ENCODE data around the gene NKPD1.

Gene NKPD1

DNA sequence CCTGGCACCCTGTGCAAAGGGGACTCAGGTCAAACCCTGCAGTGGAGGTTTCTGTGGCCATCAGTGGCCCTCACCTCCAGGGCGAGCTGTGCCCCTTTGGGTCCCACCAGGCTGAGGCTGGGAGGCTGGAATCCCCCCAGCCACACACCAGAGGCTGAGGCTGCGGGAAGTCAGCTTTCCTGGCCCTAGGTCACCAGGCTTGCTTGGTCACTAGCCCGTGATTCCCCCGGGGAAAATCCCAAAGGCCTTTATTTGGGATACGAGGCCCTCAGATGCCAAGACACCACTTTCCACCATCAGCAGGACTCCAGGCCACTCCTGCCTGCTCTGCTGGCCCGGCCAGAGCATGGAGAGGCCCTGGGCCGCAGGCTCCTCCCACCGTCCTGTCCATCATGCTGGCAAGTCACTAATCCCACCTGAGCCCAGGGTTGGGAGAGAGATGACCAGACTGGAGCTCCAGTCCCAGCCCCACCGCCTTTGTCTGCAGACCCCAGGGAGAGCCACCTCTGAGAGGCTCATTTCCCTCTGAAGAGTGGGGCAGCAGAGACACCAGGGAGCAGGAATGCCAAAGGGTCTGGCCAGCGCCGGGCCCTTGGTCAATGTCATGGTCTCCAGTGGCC lies 4.7 kb downstream of the NKPD1 start:
- no peak for TF ChIP-seq REST (IDR thresholded peaks at IDR 0.05; ENCODE audit: low read depth)
- TF ChIP-seq TEAD4 (IDR thresholded peaks at IDR 0.05), result no peak
- TF ChIP-seq TCF12 (IDR thresholded peaks at IDR 0.05; ENCODE audit: low read depth), result no peak
- no peak for TF ChIP-seq FOXM1 (IDR thresholded peaks at IDR 0.05; ENCODE audit: borderline replicate concordance, low read depth)
- no peak for TF ChIP-seq TAF1 (IDR thresholded peaks at IDR 0.05; ENCODE audit: low read depth)

- no peak for TF ChIP-seq CREB1 (IDR thresholded peaks at IDR 0.05; ENCODE audit: low read depth)
- TF ChIP-seq TAF1 (IDR thresholded peaks at IDR 0.05; ENCODE audit: low read depth), result no peak
- no peak for TF ChIP-seq CEBPB (IDR thresholded peaks at IDR 0.05)
- no peak for TF ChIP-seq REST (IDR thresholded peaks at IDR 0.05; ENCODE audit: low read depth)
- TF ChIP-seq, protein P1, sequence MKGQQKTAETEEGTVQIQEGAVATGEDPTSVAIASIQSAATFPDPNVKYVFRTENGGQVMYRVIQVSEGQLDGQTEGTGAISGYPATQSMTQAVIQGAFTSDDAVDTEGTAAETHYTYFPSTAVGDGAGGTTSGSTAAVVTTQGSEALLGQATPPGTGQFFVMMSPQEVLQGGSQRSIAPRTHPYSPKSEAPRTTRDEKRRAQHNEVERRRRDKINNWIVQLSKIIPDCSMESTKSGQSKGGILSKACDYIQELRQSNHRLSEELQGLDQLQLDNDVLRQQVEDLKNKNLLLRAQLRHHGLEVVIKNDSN (IDR thresholded peaks at IDR 0.05), result no peak
- no peak for TF ChIP-seq YY1 (IDR thresholded peaks at IDR 0.05; ENCODE audit: low read depth)
- TF ChIP-seq TEAD4 (IDR thresholded peaks at IDR 0.05), result no peak
- no peak for TF ChIP-seq RAD21 (IDR thresholded peaks at IDR 0.05; ENCODE audit: low read depth)
- no peak for TF ChIP-seq MAX (IDR thresholded peaks at IDR 0.05)
- TF ChIP-seq FOXM1 (IDR thresholded peaks at IDR 0.05; ENCODE audit: borderline replicate concordance, low read depth), result no peak
- no peak for TF ChIP-seq TCF12 (IDR thresholded peaks at IDR 0.05; ENCODE audit: low read depth)
- TF ChIP-seq EP300 (IDR thresholded peaks at IDR 0.05; ENCODE audit: borderline replicate concordance), result no peak
- TF ChIP-seq ZBTB7A (IDR thresholded peaks at IDR 0.05; ENCODE audit: low read depth), result no peak
- no peak for TF ChIP-seq NFIC (IDR thresholded peaks at IDR 0.05)
- no peak for TF ChIP-seq EGR1 (IDR thresholded peaks at IDR 0.05)
Measured at GRCh38 chr19:45154064-45154827, 6.5 kb downstream of the NKPD1 start.

- TF ChIP-seq REST (IDR thresholded peaks at IDR 0.05; ENCODE audit: low read depth) (no peak), ZBTB7A (IDR thresholded peaks at IDR 0.05; ENCODE audit: low read depth) (no peak), RAD21 (IDR thresholded peaks at IDR 0.05; ENCODE audit: low read depth) (no peak), EP300 (IDR thresholded peaks at IDR 0.05; ENCODE audit: borderline replicate concordance) (no peak), CREB1 (IDR thresholded peaks at IDR 0.05; ENCODE audit: low read depth) (no peak), FOXM1 (IDR thresholded peaks at IDR 0.05; ENCODE audit: borderline replicate concordance, low read depth) (no peak), TCF12 (IDR thresholded peaks at IDR 0.05; ENCODE audit: low read depth) (no peak), TAF1 (IDR thresholded peaks at IDR 0.05; ENCODE audit: low read depth) (no peak), TEAD4 (IDR thresholded peaks at IDR 0.05) (no peak), CEBPB (IDR thresholded peaks at IDR 0.05) (no peak), YY1 (IDR thresholded peaks at IDR 0.05; ENCODE audit: low read depth) (no peak), NFIC (IDR thresholded peaks at IDR 0.05) (no peak), EGR1 (IDR thresholded peaks at IDR 0.05) (no peak), MAX (IDR thresholded peaks at IDR 0.05) (no peak)
- TF ChIP-seq, protein P1 (IDR thresholded peaks at IDR 0.05), result no peak
Measured at GRCh38 chr19:45153339-45154063, 7.3 kb downstream of the NKPD1 start.
